Measurements from ENCODE around the gene GBA3. TPM values are rescaled to one million over a fixed set of nuclear protein-coding genes. Genes with fewer than 3 reads are reported as not detected.

Gene GBA3
- total RNA-seq, 1 experiment from 2014 or later, result not detected

- no peak overlapping the region for H4K8ac ChIP-seq (replicated peaks; ENCODE audit: insufficient read length, low read depth, low read length)
- H3K18ac ChIP-seq (ENCODE audit: insufficient read length, low read depth, low read length), result no peak overlapping the region
- no peak overlapping the region for H2BK12ac ChIP-seq (ENCODE audit: insufficient read length, low read depth, low read length)
- H4K20me1 ChIP-seq (ENCODE audit: control insufficient read depth, insufficient read depth, insufficient read length), result no peaks in the 10 kb centered on the region
- no peaks in the 10 kb centered on the region for H3K79me1 ChIP-seq (ENCODE audit: insufficient read depth, low read depth, low read length, poor library complexity, severe bottlenecking)
- no peak overlapping the region for H3K4me3 Mint-ChIP-seq
- peaks cover 14 to 19% of the 10 kb centered on the region in 2 experiments for H3K4me1 Mint-ChIP-seq
- H3K27ac Mint-ChIP-seq, result no peak overlapping the region
- no peak overlapping the region for H3T11ph ChIP-seq (ENCODE audit: low read length)
- H2AFZ ChIP-seq (ENCODE audit: low read length), result no peak overlapping the region
- no peaks in the 10 kb centered on the region for H3K27me3 Mint-ChIP-seq (ENCODE audit: low read depth)
- no peak overlapping the region for H3K9ac ChIP-seq (ENCODE audit: extremely low read depth, insufficient read length, low read length)
- H2BK5ac ChIP-seq (ENCODE audit: insufficient read length, low read length), result no peak overlapping the region
- TF ChIP-seq CTCF (conservative IDR thresholded peaks at IDR 0.05), result no peak
- no peaks in the 10 kb centered on the region for H3K36me3 Mint-ChIP-seq (ENCODE audit: insufficient read depth in 1 of 3, low read depth in 3 of 3)
- no peaks in the 10 kb centered on the region for H3K4me1 ChIP-seq (ENCODE audit: insufficient read depth, low read length)
- no peak overlapping the region for H2BK20ac ChIP-seq (ENCODE audit: low read depth, low read length, poor library complexity, severe bottlenecking)
- H4K91ac ChIP-seq (ENCODE audit: insufficient read length, low read depth, low read length), result no peak overlapping the region
- no peak overlapping the region for H4K5ac ChIP-seq (ENCODE audit: insufficient read length, low read depth, low read length)
- no peak overlapping the region for H3K27ac ChIP-seq (ENCODE audit: insufficient read length, low read depth, low read length)
- WGBS (ENCODE audit: extremely low coverage, insufficient read length, low lambda C conversion rate), result no CpG with 5 or more reads among the region's 1 CpG
- H3K56ac ChIP-seq (ENCODE audit: insufficient read length, low read depth, low read length), result no peak overlapping the region
- no peaks in the 10 kb centered on the region for H3K79me2 ChIP-seq (ENCODE audit: insufficient read depth, low read length)
- no peaks in the 10 kb centered on the region for H3K9me3 Mint-ChIP-seq
- H3K4ac ChIP-seq (ENCODE audit: low read depth, low read length), result no peak overlapping the region
- no peak overlapping the region for H2BK15ac ChIP-seq (ENCODE audit: low read depth, low read length)
- no peak overlapping the region for H3K4me2 ChIP-seq (ENCODE audit: insufficient read depth, insufficient read length, low read length)
- H3K23ac ChIP-seq (ENCODE audit: insufficient read length, low read depth, low read length), result no peak overlapping the region
- no peaks in the 10 kb centered on the region for H3K9me3 ChIP-seq (ENCODE audit: control insufficient read depth, low read depth, low read length)
- no peak overlapping the region for H3K14ac ChIP-seq (ENCODE audit: insufficient read depth, low read length)
- no peak overlapping the region for H2AK5ac ChIP-seq (ENCODE audit: insufficient read length, low read length)
- no peak overlapping the region for H2BK120ac ChIP-seq (ENCODE audit: low read depth, low read length, poor library complexity, severe bottlenecking)
- DNase-seq, result no peak
- H3K23me2 ChIP-seq (ENCODE audit: insufficient read length, low read depth, low read length, poor library complexity, severe bottlenecking), result no peaks in the 10 kb centered on the region
- H3K27me3 ChIP-seq (ENCODE audit: insufficient read depth, low read length), result no peaks in the 10 kb centered on the region
Measured at GRCh38 chr4:22672519-22672918, 20.2 kb upstream of the GBA3 start.
